CD4-positive, CD25-positive, alpha-beta regulatory T cell (primary cell): ENCODE data around the gene YPEL3. TPM values are rescaled to one million over a fixed set of nuclear protein-coding genes. Genes with fewer than 3 reads are reported as not detected.

Source experiments
- ATAC-seq, 2 donors: fragments of 150-1000 bp; cut with Tn5 transposase; one replicate each; pipeline ENCODE4 v1.10.0; 2021; ENCODE audit warnings: low read depth in 2 of 2, moderate number of reproducible peaks in 2 of 2, moderate library complexity in 1 of 2
- DNase-seq, 3 donors: peaks; one replicate each; pipeline versions ENCODE4 v3.0.0 to v3.0.0-alpha.2; 2012 to 2022; ENCODE audit warnings: mixed read lengths in 1 of 3
- H3K27ac ChIP-seq: one replicate; pipeline ENCODE4 v1.7.0; 2013; ENCODE audit warnings: mild to moderate bottlenecking, low read length; ENCODE audit not compliant: insufficient read depth, poor library complexity, severe bottlenecking
- H3K27me3 ChIP-seq: one replicate; pipeline ENCODE4 v1.7.0; 2013; ENCODE audit warnings: low read length; ENCODE audit not compliant: control insufficient read depth, insufficient read depth
- H3K36me3 ChIP-seq: one replicate; pipeline ENCODE4 v1.7.0; 2013; ENCODE audit warnings: mild to moderate bottlenecking, low read length, moderate library complexity; ENCODE audit not compliant: control insufficient read depth, insufficient read depth
- H3K4me1 ChIP-seq: 2 replicates; pipeline ENCODE4 v1.7.0; 2013; ENCODE audit warnings: mild to moderate bottlenecking, low read length; ENCODE audit not compliant: insufficient read depth, control insufficient read depth, poor library complexity, severe bottlenecking
- H3K4me3 ChIP-seq: one replicate; pipeline ENCODE4 v1.7.0; 2013; ENCODE audit warnings: low read depth, mild to moderate bottlenecking, low read length, moderate library complexity
- H3K9me3 ChIP-seq, 2 experiments: 1 replicate in 1 of 2; 2 replicates in 1 of 2; pipeline ENCODE4 v1.7.0; 2013; ENCODE audit warnings: low read length in 2 of 2, mild to moderate bottlenecking in 1 of 2, moderate library complexity in 1 of 2; ENCODE audit not compliant: control insufficient read depth in 2 of 2
- H3K27ac Mint-ChIP-seq, 3 donors: one replicate each; pipeline ENCODE4 v1.8.0; 2020 to 2022; ENCODE audit warnings: mild to moderate bottlenecking in 3 of 3, mixed read lengths in 3 of 3, moderate library complexity in 2 of 3
- H3K27me3 Mint-ChIP-seq: one replicate; pipeline ENCODE4 v1.8.0; 2022; ENCODE audit warnings: mild to moderate bottlenecking, mixed read lengths
- H3K36me3 Mint-ChIP-seq: one replicate; pipeline ENCODE4 v1.8.0; 2020; ENCODE audit warnings: mixed read lengths
- H3K4me1 Mint-ChIP-seq, 4 donors: one replicate each; pipeline ENCODE4 v1.8.0; 2020 to 2022; ENCODE audit warnings: mixed read lengths in 4 of 4, mild to moderate bottlenecking in 1 of 4
- H3K4me3 Mint-ChIP-seq, 4 donors: one replicate each; pipeline ENCODE4 v1.8.0; 2020 to 2022; ENCODE audit warnings: mild to moderate bottlenecking in 4 of 4, mixed read lengths in 4 of 4, moderate library complexity in 3 of 4
- H3K9me3 Mint-ChIP-seq, 7 donors: one replicate each; pipeline ENCODE4 v1.8.0; 2020 to 2022; ENCODE audit warnings: mixed read lengths in 7 of 7, mild to moderate bottlenecking in 3 of 7, moderate library complexity in 2 of 7
- polyA plus RNA-seq, 4 donors: library from polyadenylated mRNA; unstranded; fragments of 300-500 nt; fragmentation: Illumina TruSeq; gene quantifications; one replicate each; pipeline ENCODE4 v1.2.3, GENCODE V29; 2021
- total RNA-seq: library from RNA; stranded (reverse); gene quantifications from one replicate; pipeline ENCODE4 v1.2.3, GENCODE V29; 2022

Gene YPEL3
- total and polyA plus RNA-seq, 5 donors from 2014 or later: 121 to 319 (median 292) TPM

DNA sequence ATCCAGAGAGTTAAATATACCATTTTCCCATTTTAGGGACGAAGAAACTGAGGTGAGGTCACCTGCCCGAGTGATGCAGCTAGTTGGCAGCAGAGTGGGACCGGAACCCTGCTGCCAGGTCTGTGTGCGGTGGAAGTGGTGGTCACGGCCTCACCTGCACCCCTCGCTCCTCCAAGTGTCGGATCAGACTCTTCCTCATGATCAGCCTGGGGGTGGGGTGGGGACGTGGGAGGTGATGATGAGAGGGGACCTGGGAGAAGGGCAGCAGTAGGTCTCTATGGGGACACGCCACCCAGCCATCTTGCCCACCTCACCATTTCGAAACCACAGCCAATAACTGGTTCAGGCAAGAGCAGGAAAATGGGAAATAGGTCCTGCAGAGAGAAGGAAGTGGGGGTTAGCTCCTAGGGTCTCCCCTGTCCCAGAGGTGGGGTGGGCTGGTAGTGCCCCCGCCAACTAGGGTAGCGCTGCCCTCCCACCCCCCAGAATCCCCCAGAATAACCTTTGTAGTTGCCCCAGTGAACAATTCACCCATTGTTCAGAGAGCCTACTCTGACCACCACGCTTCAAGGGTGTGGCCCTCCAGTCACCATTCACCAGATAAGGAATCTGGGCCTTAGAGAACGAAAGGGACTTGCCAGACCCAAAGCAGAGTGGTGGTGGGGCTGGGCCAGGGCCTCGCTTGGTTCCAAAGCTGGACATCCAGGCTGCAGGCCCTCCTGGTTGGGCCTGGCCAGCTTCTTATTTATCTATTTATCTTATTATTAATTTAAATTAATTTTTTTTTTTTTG is 12.2 kb upstream of the YPEL3 start:
- H3K27me3 Mint-ChIP-seq: no peaks in the 10 kb centered on the region
- DNase-seq (no peak), ATAC-seq (no peak)
- no peak overlapping the region for H3K27ac Mint-ChIP-seq
- Histone ChIP-seq H3K9me3 (no peaks in the 10 kb centered on the region), H3K27me3 (no peaks in the 10 kb centered on the region), H3K36me3 (peaks cover 27% of the 10 kb centered on the region), H3K4me3 (no peak overlapping the region), H3K27ac (no peak overlapping the region), H3K4me1 (peaks cover 3% of the 10 kb centered on the region)
- no peak overlapping the region for H3K4me3 Mint-ChIP-seq
- no peaks in the 10 kb centered on the region for H3K9me3 Mint-ChIP-seq
- peaks cover 0 to 13% (median 6%) of the 10 kb centered on the region in 4 donors for H3K4me1 Mint-ChIP-seq
- peaks cover 28% of the 10 kb centered on the region for H3K36me3 Mint-ChIP-seq

- no peaks in the 10 kb centered on the region for H3K27me3 ChIP-seq
- H3K27ac ChIP-seq: no peak overlapping the region
- DNase-seq: no peak
- no peak overlapping the region for H3K27ac Mint-ChIP-seq
- no peak overlapping the region for H3K4me3 Mint-ChIP-seq
- no peaks in the 10 kb centered on the region for H3K9me3 ChIP-seq
- H3K36me3 Mint-ChIP-seq: peaks cover 20% of the 10 kb centered on the region
- ATAC-seq: no peak
- no peak overlapping the region for H3K4me3 ChIP-seq
- H3K9me3 Mint-ChIP-seq: no peaks in the 10 kb centered on the region
- peaks cover 18% of the 10 kb centered on the region for H3K36me3 ChIP-seq
- H3K4me1 ChIP-seq: no peaks in the 10 kb centered on the region
- no peaks in the 10 kb centered on the region for H3K27me3 Mint-ChIP-seq
- H3K4me1 Mint-ChIP-seq: peaks cover 0 to 4% (median 3%) of the 10 kb centered on the region in 4 donors
Observed at GRCh38 chr16:30104492-30104891, 8.5 kb upstream of the YPEL3 start.

DNA sequence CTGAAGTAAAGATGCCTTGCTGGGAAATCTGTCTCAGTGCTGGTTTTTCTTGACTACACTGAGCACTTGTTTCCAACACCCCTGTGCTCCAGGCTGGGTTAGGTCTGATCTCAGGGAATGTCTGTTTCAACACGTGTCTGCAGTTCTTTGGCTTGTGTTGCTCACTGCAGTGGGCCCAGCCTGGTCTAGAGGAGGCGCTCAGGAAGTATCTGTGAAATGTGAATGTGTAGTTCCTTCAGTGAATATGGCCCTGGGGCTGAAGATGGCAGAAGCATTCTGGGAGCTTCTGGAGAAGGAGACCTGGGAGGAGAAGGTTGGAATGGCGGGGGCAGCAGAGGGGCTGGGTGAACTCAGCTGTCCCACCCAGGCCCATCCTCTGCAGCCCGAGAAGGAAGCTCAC is 8.1 kb upstream of the YPEL3 start:
- Histone ChIP-seq H3K27ac (no peak overlapping the region), H3K9me3 (no peaks in the 10 kb centered on the region), H3K36me3 (peaks cover 18% of the 10 kb centered on the region), H3K27me3 (no peaks in the 10 kb centered on the region), H3K4me3 (no peak overlapping the region), H3K4me1 (no peaks in the 10 kb centered on the region)
- Mint-ChIP-seq H3K4me3 (no peak overlapping the region), H3K27ac (no peak overlapping the region), H3K36me3 (peaks cover 20% of the 10 kb centered on the region), H3K4me1 (peaks cover 0 to 4% (median 3%) of the 10 kb centered on the region in 4 donors), H3K27me3 (no peaks in the 10 kb centered on the region), H3K9me3 (no peaks in the 10 kb centered on the region)
- ATAC-seq (no peak), DNase-seq (no peak)

DNA sequence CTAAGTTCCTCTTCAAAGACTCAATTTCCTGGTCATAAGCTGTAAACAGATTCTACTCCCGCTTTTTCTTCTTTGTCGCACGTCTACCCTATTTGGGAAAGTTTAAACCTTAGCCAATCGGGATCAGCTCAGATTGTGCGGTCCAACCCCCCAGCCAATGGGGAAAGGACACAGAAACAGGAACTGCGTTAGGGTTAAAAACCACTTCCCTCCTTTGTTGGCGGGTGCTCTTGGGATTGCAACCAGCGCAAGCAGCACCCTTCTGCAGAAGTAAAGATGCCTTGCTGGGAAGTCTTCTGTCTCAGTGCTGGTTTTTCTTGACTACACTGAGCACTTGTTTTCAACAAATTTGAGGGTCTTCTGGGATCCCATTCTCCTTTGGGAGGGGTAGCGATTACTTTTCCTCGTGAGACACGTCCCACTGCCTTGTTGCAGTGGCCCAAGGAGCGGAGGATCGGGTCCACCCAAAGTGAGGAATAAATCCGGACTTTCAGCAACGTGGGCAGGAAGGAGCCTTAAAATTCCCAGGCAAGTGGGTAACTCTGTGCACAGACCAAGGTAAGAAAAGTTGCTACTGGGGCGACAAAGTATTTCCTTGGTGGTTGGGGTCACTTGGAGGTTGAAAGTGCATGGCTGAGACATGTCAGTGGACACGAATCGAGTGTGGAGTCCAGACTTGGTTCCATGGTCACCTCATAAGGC is 1.0 kb upstream of the YPEL3 start:
- H3K36me3 ChIP-seq: peaks cover 14% of the 10 kb centered on the region
- Mint-ChIP-seq H3K9me3 (peaks cover 0 to 21% (median 3%) of the 10 kb centered on the region in 7 donors), H3K4me1 (peaks cover 8 to 29% (median 20%) of the 10 kb centered on the region in 4 donors), H3K27ac (peak overlapping the region; percentile 89 to 95 (median 89)), H3K36me3 (peaks cover 13% of the 10 kb centered on the region), H3K27me3 (no peaks in the 10 kb centered on the region), H3K4me3 (peak overlapping the region; percentile 84 to 91 (median 86))
- peak overlapping the region; percentile 83 for H3K27ac ChIP-seq
- no peak overlapping the region for H3K4me3 ChIP-seq
- ATAC-seq: no peak
- H3K4me1 ChIP-seq: peaks cover 34% of the 10 kb centered on the region
- DNase-seq: peak in 1 of 3 donors; percentile 34
- H3K27me3 ChIP-seq: no peaks in the 10 kb centered on the region
- H3K9me3 ChIP-seq: peaks cover 10 to 22% of the 10 kb centered on the region in 2 experiments

- H3K4me3 Mint-ChIP-seq: peak overlapping the region; percentile 90 to 98 (median 90)
- peaks cover 8 to 39% (median 22%) of the 10 kb centered on the region in 4 donors for H3K4me1 Mint-ChIP-seq
- H3K27ac Mint-ChIP-seq: peak overlapping the region; percentile 85 to 93 (median 90)
- H3K36me3 Mint-ChIP-seq: peaks cover 13% of the 10 kb centered on the region
- Histone ChIP-seq H3K27ac (peak overlapping the region; percentile 81), H3K4me1 (peaks cover 47% of the 10 kb centered on the region), H3K27me3 (no peaks in the 10 kb centered on the region), H3K4me3 (peak overlapping the region; percentile 73), H3K9me3 (peaks cover 10 to 22% of the 10 kb centered on the region in 2 experiments), H3K36me3 (peaks cover 14% of the 10 kb centered on the region)
- peak in 2 of 3 donors; percentile 18 to 33 for DNase-seq
- ATAC-seq: no peak
- H3K9me3 Mint-ChIP-seq: peaks cover 0 to 21% (median 3%) of the 10 kb centered on the region in 7 donors
- H3K27me3 Mint-ChIP-seq: no peaks in the 10 kb centered on the region
Observed at GRCh38 chr16:30095166-30096078, 591 bp downstream of the YPEL3 start.

DNA sequence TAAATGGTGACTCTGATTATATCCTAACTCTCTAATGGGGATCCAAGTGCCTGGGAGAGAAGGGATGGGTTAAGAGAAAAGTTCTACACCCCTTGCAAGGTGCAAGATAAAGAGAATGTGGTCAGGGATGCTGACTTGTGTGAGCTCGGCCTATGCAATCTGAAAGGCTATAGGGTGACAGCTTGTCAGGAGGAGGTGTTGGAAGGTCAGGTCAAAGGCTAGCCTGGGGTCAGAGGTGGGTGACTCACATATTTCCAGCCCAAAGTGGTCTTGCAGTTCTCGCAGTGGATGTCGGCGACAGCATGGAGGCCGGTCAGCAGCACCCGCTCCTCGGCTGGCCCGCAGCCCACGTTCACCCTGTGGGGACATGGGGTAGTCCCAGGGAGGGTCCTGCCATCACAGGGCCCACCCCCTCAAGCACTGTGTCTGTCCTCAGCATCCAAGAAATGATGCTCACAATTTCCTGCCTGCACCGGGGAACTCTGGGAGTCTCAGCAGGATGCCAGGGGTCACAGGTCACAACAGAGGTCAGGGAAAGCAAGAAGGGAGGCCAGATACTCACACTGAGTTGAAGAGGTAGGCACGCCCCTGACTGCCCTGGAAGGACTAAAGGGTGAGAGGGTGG is 1.4 kb downstream of the YPEL3 start:
- Histone ChIP-seq H3K36me3 (peaks cover 14% of the 10 kb centered on the region), H3K4me1 (peaks cover 52% of the 10 kb centered on the region), H3K27ac (peak overlapping the region; percentile 81), H3K27me3 (no peaks in the 10 kb centered on the region), H3K4me3 (peak overlapping the region; percentile 73), H3K9me3 (peaks cover 10 to 22% of the 10 kb centered on the region in 2 experiments)
- ATAC-seq (no peak), DNase-seq (no peak)
- Mint-ChIP-seq H3K4me1 (peaks cover 8 to 46% (median 24%) of the 10 kb centered on the region in 4 donors), H3K27ac (peak overlapping the region; percentile 85 to 90 (median 88)), H3K27me3 (no peaks in the 10 kb centered on the region), H3K36me3 (peaks cover 13% of the 10 kb centered on the region), H3K9me3 (peaks cover 0 to 21% (median 3%) of the 10 kb centered on the region in 7 donors), H3K4me3 (peak overlapping the region; percentile 90 to 98 (median 90))
